Measurements from ENCODE around the gene NMBR. TPM values are rescaled to one million over a fixed set of nuclear protein-coding genes. Genes with fewer than 3 reads are reported as not detected.

The NMBR gene
- polyA plus RNA-seq, 1 experiment: not detected

DNA sequence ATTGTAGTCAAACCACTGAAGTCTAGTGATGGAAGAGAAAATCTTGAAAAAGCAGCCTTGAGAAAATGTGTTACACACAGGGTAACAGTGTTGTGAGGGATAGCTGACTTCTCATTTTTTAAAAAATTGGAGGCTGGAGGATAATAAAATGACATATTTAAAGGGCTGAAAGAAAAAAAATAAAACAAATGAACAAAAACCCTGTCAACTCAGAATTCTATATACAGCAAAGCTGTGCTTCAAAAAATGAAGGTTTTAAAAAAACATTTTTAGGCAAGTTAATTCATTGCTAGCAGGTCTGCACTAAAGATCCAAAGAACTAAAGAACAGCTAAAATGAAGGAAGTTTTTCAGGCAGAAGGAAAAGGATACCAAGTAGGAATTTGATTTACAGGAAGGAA lies 31.2 kb upstream of the NMBR start:
- POLR2A ChIA-PET: no interaction called here
- TF ChIP-seq, protein P1, sequence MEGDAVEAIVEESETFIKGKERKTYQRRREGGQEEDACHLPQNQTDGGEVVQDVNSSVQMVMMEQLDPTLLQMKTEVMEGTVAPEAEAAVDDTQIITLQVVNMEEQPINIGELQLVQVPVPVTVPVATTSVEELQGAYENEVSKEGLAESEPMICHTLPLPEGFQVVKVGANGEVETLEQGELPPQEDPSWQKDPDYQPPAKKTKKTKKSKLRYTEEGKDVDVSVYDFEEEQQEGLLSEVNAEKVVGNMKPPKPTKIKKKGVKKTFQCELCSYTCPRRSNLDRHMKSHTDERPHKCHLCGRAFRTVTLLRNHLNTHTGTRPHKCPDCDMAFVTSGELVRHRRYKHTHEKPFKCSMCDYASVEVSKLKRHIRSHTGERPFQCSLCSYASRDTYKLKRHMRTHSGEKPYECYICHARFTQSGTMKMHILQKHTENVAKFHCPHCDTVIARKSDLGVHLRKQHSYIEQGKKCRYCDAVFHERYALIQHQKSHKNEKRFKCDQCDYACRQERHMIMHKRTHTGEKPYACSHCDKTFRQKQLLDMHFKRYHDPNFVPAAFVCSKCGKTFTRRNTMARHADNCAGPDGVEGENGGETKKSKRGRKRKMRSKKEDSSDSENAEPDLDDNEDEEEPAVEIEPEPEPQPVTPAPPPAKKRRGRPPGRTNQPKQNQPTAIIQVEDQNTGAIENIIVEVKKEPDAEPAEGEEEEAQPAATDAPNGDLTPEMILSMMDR (IDR thresholded peaks at IDR 0.05; ENCODE audit: insufficient read depth, low read depth, low read length): no peak
- H3K4me3 ChIP-seq (ENCODE audit: low read depth, low read length): no peak overlapping the region
- H3K36me3 ChIP-seq (ENCODE audit: control insufficient read depth, insufficient read depth, low read length): peaks cover 4% of the 10 kb centered on the region
- no peaks in the 10 kb centered on the region for H3K27me3 ChIP-seq (ENCODE audit: control insufficient read depth, insufficient read depth, low read length)
- CTCF ChIA-PET: interaction anchor here (1.2 to 1.3 kb wide), 2 partner anchors 10 to 31 kb away, joined by 3 read pairs; partner anchors contain the start of genes NMBR and VTA1
- DNase-seq (ENCODE audit: low read depth): no peak

DNA sequence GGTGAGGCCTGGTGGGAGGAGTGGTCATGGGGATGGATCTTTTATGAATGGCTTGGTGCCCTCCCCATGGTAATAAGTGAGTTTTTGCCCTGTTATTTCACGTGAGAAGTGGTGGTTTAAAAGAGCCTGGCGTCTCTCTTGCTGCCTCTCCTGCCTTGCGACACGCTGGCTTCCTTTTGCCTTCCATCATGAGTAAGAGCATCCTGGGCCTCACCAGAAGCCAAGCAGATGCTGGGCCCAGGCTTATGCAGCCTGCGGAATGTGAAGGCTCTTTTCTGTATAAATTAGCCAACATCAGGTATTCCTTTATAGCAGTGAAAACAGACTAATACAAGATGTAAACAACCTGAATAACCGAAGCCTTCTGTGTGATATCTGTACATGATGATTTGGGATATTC lies 27.8 kb upstream of the NMBR start:
- no peak for DNase-seq (ENCODE audit: low read depth)
- Histone ChIP-seq H3K4me3 (ENCODE audit: low read depth, low read length) (no peak overlapping the region), H3K27me3 (ENCODE audit: control insufficient read depth, insufficient read depth, low read length) (no peaks in the 10 kb centered on the region), H3K36me3 (ENCODE audit: control insufficient read depth, insufficient read depth, low read length) (peaks cover 4% of the 10 kb centered on the region)
- CTCF ChIA-PET: no interaction called here
- POLR2A ChIA-PET: no interaction called here
- TF ChIP-seq, protein P1 (IDR thresholded peaks at IDR 0.05; ENCODE audit: insufficient read depth, low read depth, low read length): no peak

DNA sequence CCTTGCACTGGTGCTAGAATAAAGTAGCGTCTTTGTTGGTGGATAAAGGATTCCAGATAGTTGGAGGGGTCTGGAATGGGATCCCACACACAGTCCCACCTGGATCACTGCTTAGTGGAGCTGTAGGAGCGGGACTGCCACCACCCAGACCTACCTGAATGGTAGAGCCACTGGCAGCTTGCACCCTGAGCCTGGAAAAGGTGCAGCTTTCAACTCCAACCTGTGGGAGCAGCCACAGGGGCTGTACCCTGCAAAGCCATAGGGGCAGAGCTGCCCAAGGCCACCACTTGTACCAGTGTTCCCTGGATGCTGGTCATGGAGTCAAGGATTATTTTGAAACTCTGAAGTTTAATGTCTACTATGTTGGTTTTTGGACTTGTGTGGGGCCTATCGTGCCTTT lies 27.1 kb upstream of the NMBR start:
- H3K36me3 ChIP-seq (ENCODE audit: control insufficient read depth, insufficient read depth, low read length): peaks cover 4% of the 10 kb centered on the region
- H3K4me3 ChIP-seq (ENCODE audit: low read depth, low read length): no peak overlapping the region
- ChIA-PET CTCF (interaction anchor here (0.7 to 1.0 kb wide), 2 partner anchors 10 to 18 kb away, joined by 3 to 5 read pairs; no protein-coding TSS in a partner anchor), POLR2A (no interaction called here)
- TF ChIP-seq, protein P1 (IDR thresholded peaks at IDR 0.05; ENCODE audit: insufficient read depth, low read depth, low read length): no peak
- no peaks in the 10 kb centered on the region for H3K27me3 ChIP-seq (ENCODE audit: control insufficient read depth, insufficient read depth, low read length)
- DNase-seq (ENCODE audit: low read depth): no peak

DNA sequence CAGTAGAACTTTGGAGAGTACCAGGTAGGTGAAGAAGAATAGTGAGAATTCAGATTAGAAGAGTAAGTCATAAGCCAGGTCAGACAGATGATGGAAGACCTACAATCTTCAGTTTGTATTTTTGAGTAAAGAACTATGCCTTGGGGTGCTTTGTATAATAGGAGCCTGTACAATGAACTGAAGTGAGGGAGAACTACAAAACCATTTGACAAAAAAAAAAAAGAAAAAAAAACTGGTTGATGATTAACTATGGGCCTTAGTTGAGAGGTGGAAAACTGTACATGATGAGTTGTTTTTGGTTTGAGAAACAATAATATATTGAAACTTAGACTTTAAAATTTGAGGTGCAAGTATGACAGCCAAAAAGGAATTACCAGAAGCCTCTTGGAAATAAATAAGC lies 25.8 kb upstream of the NMBR start:
- POLR2A ChIA-PET: no interaction called here
- peaks cover 4% of the 10 kb centered on the region for H3K36me3 ChIP-seq (ENCODE audit: control insufficient read depth, insufficient read depth, low read length)
- CTCF ChIA-PET: no interaction called here

DNA sequence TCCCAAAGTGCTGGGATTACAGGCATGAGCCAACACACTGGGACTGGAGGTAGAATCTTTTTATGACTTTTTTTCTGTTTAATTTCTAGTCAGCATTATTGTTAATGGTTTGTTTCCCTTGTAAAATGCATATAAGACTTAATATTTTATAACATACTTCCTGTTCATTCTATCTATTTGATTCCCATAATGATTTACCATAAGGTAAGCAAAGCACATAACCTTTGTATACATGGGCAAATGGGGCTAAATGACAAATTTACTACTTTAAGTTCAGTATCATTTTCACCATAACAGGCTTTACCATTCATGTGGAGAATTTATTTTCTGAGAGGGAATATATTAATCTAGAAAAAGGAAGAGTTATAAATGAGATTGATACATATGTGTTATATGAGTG lies 24.4 kb upstream of the NMBR start:
- TF ChIP-seq, protein P1 (IDR thresholded peaks at IDR 0.05; ENCODE audit: insufficient read depth, low read depth, low read length): no peak
- no peaks in the 10 kb centered on the region for H3K27me3 ChIP-seq (ENCODE audit: control insufficient read depth, insufficient read depth, low read length)
- H3K4me3 ChIP-seq (ENCODE audit: low read depth, low read length): no peak overlapping the region
- ChIA-PET CTCF (interaction anchor here (3.2 kb wide), 1 partner anchor 15 kb away, joined by 14 read pairs; no protein-coding TSS in a partner anchor), POLR2A (no interaction called here)
- DNase-seq (ENCODE audit: low read depth): no peak
- H3K36me3 ChIP-seq (ENCODE audit: control insufficient read depth, insufficient read depth, low read length): peaks cover 6% of the 10 kb centered on the region

More for the DNA sequence above, 25.8 kb upstream of the NMBR start:
- Histone ChIP-seq H3K27me3 (ENCODE audit: control insufficient read depth, insufficient read depth, low read length) (no peaks in the 10 kb centered on the region), H3K4me3 (ENCODE audit: low read depth, low read length) (no peak overlapping the region)
- TF ChIP-seq, protein P1 (IDR thresholded peaks at IDR 0.05; ENCODE audit: insufficient read depth, low read depth, low read length): no peak
- no peak for DNase-seq (ENCODE audit: low read depth)

Data from BJ (cell line).